ENCODE data around the gene CRADD.

DNA sequence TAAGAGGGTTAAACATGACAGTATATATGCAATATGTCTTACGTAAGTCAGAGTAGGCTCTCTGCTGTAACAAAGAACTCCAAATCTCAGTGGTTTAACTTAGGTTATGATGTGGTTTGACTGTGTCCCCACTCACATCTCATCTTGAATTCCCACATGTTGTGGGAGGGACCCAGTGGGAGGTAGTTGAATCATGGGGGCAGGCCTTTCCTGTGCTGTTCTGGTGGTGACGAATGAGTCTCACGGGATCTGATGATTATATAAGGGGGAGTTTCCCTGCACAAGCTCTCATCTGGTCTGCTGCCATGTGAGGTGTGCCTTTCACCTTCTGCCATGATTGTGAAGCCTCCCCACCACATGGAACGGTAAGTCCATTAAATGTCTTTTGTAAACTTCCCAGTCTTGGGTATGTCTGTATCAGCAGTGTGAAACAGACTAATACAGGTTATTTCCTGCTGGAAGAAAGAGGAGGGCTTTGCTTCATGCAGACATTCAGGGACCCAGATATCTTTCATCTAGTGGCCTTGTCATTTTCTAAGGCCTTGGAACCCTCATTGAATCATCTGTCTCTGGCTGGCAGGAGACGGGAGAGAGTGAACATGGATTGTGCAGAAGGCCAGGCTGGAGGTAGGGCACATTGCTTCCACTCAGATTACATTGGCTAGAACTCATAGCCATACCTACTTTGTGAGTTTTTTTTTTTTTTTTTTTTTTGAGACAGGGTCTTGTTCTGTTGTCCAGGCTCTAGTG, 96.1 kb downstream of the CRADD start:
- TF ChIP-seq, protein P1, sequence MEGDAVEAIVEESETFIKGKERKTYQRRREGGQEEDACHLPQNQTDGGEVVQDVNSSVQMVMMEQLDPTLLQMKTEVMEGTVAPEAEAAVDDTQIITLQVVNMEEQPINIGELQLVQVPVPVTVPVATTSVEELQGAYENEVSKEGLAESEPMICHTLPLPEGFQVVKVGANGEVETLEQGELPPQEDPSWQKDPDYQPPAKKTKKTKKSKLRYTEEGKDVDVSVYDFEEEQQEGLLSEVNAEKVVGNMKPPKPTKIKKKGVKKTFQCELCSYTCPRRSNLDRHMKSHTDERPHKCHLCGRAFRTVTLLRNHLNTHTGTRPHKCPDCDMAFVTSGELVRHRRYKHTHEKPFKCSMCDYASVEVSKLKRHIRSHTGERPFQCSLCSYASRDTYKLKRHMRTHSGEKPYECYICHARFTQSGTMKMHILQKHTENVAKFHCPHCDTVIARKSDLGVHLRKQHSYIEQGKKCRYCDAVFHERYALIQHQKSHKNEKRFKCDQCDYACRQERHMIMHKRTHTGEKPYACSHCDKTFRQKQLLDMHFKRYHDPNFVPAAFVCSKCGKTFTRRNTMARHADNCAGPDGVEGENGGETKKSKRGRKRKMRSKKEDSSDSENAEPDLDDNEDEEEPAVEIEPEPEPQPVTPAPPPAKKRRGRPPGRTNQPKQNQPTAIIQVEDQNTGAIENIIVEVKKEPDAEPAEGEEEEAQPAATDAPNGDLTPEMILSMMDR (IDR thresholded peaks at IDR 0.05) = no peak
- TF ChIP-seq POLR2A (IDR thresholded peaks at IDR 0.05) = no peak
